ENCODE measurements around the gene MLH1. TPM values are rescaled to one million over a fixed set of nuclear protein-coding genes. Genes with fewer than 3 reads are reported as not detected.

The MLH1 gene
- total and polyA plus RNA-seq, 2 experiments from 2014 or later = 28.1 to 37.7 TPM

- no peak overlapping the region for H3K4me2 ChIP-seq
- no peaks in the 10 kb centered on the region for H3K36me3 ChIP-seq (replicated peaks; ENCODE audit: insufficient read depth, low read depth)
- H2AFZ ChIP-seq = no peak overlapping the region
- H3K4me3 ChIP-seq = no peak overlapping the region
- WGBS (ENCODE audit: low lambda C conversion rate, missing lambda C conversion rate) = 99% methylated on average over 3 of the region's 3 CpGs
- H3K9me2 ChIP-seq (replicated peaks; ENCODE audit: insufficient read depth) = no peaks in the 10 kb centered on the region
- TF ChIP-seq EZH2 (IDR thresholded peaks at IDR 0.05; ENCODE audit: borderline replicate concordance) (no peak), EZH2phosphoT487 (IDR thresholded peaks at IDR 0.05; ENCODE audit: low read depth, severe bottlenecking, unreplicated experiment) (no peak), CTCF (IDR thresholded peaks at IDR 0.05; ENCODE audit: poor library complexity) (no peak)
- no peak for DNase-seq (ENCODE audit: low spot score)
- H3K27ac ChIP-seq = no peak overlapping the region
- H3K79me2 ChIP-seq = no peaks in the 10 kb centered on the region
- no peaks in the 10 kb centered on the region for H3K27me3 ChIP-seq
- H3K9me3 ChIP-seq (ENCODE audit: low read depth) = no peaks in the 10 kb centered on the region
- H4K20me1 ChIP-seq (ENCODE audit: insufficient read depth, poor library complexity, severe bottlenecking) = no peaks in the 10 kb centered on the region
- H3K4me1 ChIP-seq (ENCODE audit: insufficient read depth) = no peaks in the 10 kb centered on the region
Measured at GRCh38 chr3:37024820-37025405, 31.6 kb downstream of the MLH1 start.

- no peaks in the 10 kb centered on the region for H4K20me1 ChIP-seq (ENCODE audit: insufficient read depth, poor library complexity, severe bottlenecking)
- H3K9me2 ChIP-seq (replicated peaks; ENCODE audit: insufficient read depth) = no peaks in the 10 kb centered on the region
- H3K9me3 ChIP-seq (ENCODE audit: low read depth) = no peaks in the 10 kb centered on the region
- H3K27ac ChIP-seq = no peak overlapping the region
- H3K36me3 ChIP-seq (replicated peaks; ENCODE audit: insufficient read depth, low read depth) = no peaks in the 10 kb centered on the region
- DNase-seq (ENCODE audit: low spot score) = no peak
- H3K79me2 ChIP-seq = no peaks in the 10 kb centered on the region
- H3K4me1 ChIP-seq (ENCODE audit: insufficient read depth) = no peaks in the 10 kb centered on the region
- TF ChIP-seq EZH2phosphoT487 (IDR thresholded peaks at IDR 0.05; ENCODE audit: low read depth, severe bottlenecking, unreplicated experiment) (no peak), EZH2 (IDR thresholded peaks at IDR 0.05; ENCODE audit: borderline replicate concordance) (no peak), CTCF (IDR thresholded peaks at IDR 0.05; ENCODE audit: poor library complexity) (no peak)
- H3K4me3 ChIP-seq = no peak overlapping the region
- no peaks in the 10 kb centered on the region for H3K27me3 ChIP-seq
- 100% methylated on average over 3 of the region's 3 CpGs for WGBS (ENCODE audit: low lambda C conversion rate, missing lambda C conversion rate)
- no peak overlapping the region for H3K4me2 ChIP-seq
- H2AFZ ChIP-seq = no peak overlapping the region
Measured at GRCh38 chr3:37025561-37026335, 32.4 kb downstream of the MLH1 start.

- no peaks in the 10 kb centered on the region for H3K36me3 ChIP-seq (replicated peaks; ENCODE audit: insufficient read depth, low read depth)
- H3K79me2 ChIP-seq = no peaks in the 10 kb centered on the region
- no peak overlapping the region for H3K27ac ChIP-seq
- no peaks in the 10 kb centered on the region for H4K20me1 ChIP-seq (ENCODE audit: insufficient read depth, poor library complexity, severe bottlenecking)
- no peaks in the 10 kb centered on the region for H3K27me3 ChIP-seq
- TF ChIP-seq EZH2phosphoT487 (IDR thresholded peaks at IDR 0.05; ENCODE audit: low read depth, severe bottlenecking, unreplicated experiment) = no peak
- no peak for TF ChIP-seq CTCF (IDR thresholded peaks at IDR 0.05; ENCODE audit: poor library complexity)
- no peak for TF ChIP-seq EZH2 (IDR thresholded peaks at IDR 0.05; ENCODE audit: borderline replicate concordance)
- no peak overlapping the region for H2AFZ ChIP-seq
- H3K9me3 ChIP-seq (ENCODE audit: low read depth) = no peaks in the 10 kb centered on the region
- no peak for DNase-seq (ENCODE audit: low spot score)
- no peak overlapping the region for H3K4me2 ChIP-seq
- 87% methylated on average over 5 of the region's 5 CpGs for WGBS (ENCODE audit: low lambda C conversion rate, missing lambda C conversion rate)
- H3K9me2 ChIP-seq (replicated peaks; ENCODE audit: insufficient read depth) = no peaks in the 10 kb centered on the region
- H3K4me3 ChIP-seq = no peak overlapping the region
- no peaks in the 10 kb centered on the region for H3K4me1 ChIP-seq (ENCODE audit: insufficient read depth)
Measured at GRCh38 chr3:37026851-37027250, 33.5 kb downstream of the MLH1 start.

Measured in hepatocyte (in vitro differentiated cells).